Activated CD4-positive, alpha-beta T cell treated with anti-CD3 and anti-CD28 coated beads for 24 hours (primary cell): Measurements from ENCODE around the gene NCOA1.

Experiments
- DNase-seq, 2 donors: peaks; one replicate each; pipeline ENCODE4 v3.0.0-alpha.2; 2020; ENCODE audit warnings: low read depth in 2 of 2

NCOA1 gene

DNA sequence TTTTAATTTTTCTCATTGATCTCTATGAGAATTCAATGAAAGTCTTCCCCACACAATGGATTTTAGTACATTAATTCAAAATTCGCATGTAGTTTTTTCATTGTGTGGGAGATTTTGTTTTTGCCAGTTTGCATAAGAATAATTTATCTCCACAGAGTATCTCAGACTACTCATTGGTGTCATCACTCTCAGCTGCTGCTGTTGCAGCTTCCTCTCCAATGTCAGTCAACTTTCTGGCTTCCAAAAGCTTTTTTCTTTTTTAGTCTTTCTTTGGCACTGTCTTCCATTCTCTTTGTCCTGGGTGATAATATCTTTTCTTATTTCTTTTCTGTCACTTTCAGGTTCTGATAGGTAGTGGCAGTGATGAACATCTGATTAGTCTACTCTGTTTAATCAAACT is 251.7 kb downstream of the NCOA1 start:
- DNase-seq, result no peak

DNA sequence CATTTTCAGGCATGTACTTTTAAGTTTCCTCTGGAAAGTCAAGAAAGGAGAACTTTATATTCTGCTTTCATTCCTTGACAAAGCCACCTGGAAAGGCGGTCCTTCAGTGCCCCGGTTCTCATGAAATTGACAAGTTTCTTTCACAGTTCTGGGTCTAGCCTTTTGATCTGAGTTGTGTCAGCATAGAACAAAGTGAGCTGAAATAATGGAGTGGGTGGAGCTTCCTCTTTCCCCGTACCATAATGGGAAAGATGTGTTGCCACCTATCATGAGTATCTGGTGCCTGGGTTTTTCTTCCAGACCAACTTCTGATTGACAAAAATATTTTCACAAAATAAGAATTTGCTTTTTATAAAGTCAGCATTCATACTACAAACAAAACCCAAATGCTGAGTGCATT is 252.9 kb downstream of the NCOA1 start:
- no peak for DNase-seq

GRCh38 chr2:24744356-24744755 is 253.3 kb downstream of the NCOA1 start:
- no peak for DNase-seq

DNA sequence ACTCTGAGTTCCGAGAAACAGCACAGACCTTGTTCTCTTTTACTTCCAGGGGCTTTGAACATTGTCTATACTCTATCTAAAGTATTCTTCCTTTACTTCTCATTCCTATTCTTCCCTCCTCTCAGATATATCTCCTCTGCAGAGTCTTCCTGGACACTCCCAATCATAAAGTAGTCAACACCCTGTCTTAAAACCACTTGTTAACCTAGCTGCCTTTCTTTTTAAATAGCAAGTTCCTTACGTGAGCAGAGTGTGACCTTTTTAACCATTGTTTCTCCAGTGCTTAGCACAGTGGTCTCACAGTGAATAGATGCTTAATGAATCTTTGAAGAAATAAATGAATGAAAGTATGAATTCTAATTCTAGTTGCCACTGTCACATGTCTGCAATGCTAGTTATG is 254.8 kb downstream of the NCOA1 start:
- no peak for DNase-seq

- DNase-seq, result no peak
Observed at GRCh38 chr2:24747299-24747698, 256.2 kb downstream of the NCOA1 start.

DNA sequence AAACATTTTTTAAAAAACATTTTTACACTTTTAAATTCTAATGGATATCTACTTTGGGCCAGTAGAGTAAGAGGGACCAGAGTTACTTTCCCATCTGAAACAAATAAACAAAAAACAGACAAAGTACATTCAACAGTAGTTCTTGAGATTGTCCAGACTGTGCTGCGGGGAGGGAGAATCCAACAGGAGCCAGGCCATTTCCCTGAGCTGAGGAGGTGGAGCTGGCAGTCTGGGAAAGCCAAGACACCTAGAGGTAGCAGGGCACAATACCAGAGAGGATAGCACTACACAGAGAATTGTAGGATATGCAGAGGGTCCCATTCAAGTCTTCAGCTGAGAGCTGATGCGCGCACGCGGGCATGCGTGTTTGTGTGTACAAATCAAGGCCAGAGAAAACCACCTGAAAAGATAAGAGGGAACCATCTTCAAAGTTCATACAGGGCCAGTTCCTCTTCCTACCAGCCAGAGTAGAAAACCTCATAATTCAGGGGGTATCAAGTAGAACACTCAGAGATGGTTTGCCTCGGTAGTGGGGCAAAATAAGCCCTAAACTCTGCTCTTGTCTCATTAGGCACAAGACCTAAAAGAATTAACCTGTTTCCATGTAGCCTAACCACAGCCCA is 258.1 kb downstream of the NCOA1 start:
- no peak for DNase-seq

GRCh38 chr2:24754985-24755705 is 264.1 kb downstream of the NCOA1 start:
- DNase-seq, result no peak

DNA sequence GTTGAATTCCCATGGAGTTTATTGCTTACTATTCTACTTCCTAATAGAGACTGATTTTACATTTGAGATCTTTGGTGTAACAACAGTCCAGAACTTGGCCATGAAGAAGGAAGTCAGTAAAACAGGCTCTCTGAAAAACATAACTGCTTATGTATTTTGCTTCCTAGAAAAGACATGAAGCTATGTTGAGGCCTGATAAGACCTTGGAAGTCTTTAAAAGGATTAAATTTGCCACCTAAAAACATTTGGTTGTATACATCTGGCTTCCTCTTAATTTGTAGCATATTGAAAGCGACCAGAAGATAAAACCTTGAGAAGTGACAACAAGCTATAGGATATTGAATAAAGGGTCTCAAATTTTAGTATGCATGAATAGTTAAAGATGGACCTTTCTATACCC is 265.7 kb downstream of the NCOA1 start:
- no peak for DNase-seq

GRCh38 chr2:24761866-24762265 is 270.8 kb downstream of the NCOA1 start:
- no peak for DNase-seq

- DNase-seq, result no peak
Observed at GRCh38 chr2:24762518-24762917, 271.5 kb downstream of the NCOA1 start.

GRCh38 chr2:24763843-24764242 is 272.8 kb downstream of the NCOA1 start:
- no peak for DNase-seq

DNA sequence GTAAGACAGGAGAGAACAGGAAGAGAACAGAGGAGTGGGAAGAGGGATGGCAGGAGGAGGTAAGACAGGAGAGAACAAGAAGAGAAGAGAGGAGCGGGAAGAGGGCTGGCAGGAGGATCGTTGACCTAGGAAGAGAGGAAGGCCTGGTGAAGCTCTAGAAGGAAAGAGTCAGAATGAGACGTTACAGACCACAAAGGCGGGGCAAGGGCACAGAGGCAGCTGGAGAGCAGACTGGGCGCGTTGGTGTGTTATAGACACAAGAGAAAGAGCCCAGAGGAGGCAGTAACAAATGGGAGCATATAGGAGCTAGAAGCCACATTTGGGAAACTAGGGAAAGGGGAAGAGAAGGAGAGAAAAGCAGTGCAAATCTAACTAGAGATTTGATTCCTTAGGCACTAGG is 275.6 kb downstream of the NCOA1 start:
- peak in 1 of 2 donors; percentile 3 for DNase-seq

DNA sequence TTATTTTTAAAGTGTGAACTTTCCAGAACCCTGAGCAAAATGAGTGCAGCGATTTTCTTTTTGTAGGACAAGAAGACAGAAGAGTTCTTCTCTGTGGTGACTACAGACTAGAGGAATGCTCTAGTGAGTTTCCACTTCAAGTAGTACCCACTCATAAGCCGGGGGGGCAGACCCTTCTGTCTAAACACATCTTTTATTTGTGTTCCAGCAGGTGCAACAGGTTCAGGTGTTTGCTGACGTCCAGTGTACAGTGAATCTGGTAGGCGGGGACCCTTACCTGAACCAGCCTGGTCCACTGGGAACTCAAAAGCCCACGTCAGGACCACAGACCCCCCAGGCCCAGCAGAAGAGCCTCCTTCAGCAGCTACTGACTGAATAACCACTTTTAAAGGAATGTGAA is 277.0 kb downstream of the NCOA1 start:
- no peak for DNase-seq

GRCh38 chr2:24768601-24769000 is 277.5 kb downstream of the NCOA1 start:
- DNase-seq, result no peak

DNA sequence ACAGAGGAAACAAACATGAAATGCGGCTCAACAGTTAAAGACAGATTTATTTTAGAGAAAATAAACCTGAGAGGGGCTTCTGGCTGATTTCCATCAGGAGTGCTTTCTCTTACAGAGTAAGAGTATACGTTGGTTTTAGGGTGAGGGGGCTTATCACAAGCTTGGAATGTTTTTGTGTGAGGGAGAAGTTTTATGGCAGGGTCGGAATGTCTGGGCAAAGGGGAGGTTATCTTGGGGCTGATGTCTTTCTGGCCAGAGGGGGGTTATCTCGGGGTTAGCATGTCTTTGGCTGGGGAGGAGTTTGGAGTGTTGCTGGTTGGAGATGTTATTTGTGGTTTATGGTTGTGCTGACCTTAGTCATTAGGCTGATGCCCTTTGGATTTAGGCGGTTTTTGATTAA is 280.0 kb downstream of the NCOA1 start:
- no peak for DNase-seq

GRCh38 chr2:24771764-24772586 is 280.9 kb downstream of the NCOA1 start:
- no peak for DNase-seq

- DNase-seq, result no peak
Observed at GRCh38 chr2:24774373-24774772, 283.3 kb downstream of the NCOA1 start.

DNA sequence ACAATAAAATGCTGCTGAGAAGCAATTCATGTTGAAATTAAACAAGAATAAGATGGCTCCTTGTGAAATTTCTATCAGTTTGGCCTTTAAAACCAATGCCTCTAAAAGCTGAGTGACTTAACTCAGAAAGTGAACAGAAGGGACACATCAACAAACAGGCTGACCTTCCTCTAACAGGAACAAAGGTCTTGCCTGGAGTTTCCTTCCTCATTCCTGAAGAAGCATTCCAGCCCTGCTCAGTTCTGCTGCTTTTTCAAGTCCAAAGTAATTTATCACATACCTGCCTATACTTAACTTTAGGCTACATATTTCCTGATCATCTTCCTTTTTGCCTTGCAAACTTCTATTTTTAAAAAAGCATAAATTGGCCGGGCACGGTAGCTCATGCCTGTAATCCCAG is 288.1 kb downstream of the NCOA1 start:
- DNase-seq, result no peak

- no peak for DNase-seq
Observed at GRCh38 chr2:24783641-24784040, 292.6 kb downstream of the NCOA1 start.

- DNase-seq, result no peak
Observed at GRCh38 chr2:24785671-24786321, 294.7 kb downstream of the NCOA1 start.

- no peak for DNase-seq
Observed at GRCh38 chr2:24787532-24787931, 296.5 kb downstream of the NCOA1 start.

DNA sequence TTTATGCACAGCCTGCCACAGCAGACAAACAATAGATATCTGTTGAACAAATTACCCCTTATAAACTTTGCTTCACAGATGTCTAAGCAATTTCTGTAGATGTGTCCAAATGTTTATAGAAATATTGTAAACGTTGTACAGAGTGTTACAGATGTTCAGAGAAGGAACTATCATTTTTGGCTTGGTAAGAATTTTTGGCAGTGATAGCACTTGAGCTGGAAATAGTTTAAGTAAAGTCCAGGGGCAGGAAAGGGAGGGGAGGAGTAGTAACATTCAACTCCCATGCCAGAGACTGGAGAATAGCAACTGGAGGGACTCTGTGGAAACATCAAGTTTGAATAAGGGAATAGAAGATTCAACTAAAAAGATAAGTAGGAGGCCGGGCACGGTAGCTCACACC is 297.8 kb downstream of the NCOA1 start:
- DNase-seq, result no peak
